GM12801 (cell line): Measurements from ENCODE around the gene GAREM1.

Experiments
- TF ChIP-seq, protein P1 (sequence below): IDR thresholded peaks from one replicate; pipeline ENCODE4 v1.5.1; 2011; ENCODE audit warnings: control low read depth; ENCODE audit not compliant: insufficient read length; ENCODE audit errors: extremely low read depth

Gene GAREM1

GRCh38 chr18:32455361-32455760 lies 15.3 kb downstream of the GAREM1 start:
- TF ChIP-seq, protein P1, sequence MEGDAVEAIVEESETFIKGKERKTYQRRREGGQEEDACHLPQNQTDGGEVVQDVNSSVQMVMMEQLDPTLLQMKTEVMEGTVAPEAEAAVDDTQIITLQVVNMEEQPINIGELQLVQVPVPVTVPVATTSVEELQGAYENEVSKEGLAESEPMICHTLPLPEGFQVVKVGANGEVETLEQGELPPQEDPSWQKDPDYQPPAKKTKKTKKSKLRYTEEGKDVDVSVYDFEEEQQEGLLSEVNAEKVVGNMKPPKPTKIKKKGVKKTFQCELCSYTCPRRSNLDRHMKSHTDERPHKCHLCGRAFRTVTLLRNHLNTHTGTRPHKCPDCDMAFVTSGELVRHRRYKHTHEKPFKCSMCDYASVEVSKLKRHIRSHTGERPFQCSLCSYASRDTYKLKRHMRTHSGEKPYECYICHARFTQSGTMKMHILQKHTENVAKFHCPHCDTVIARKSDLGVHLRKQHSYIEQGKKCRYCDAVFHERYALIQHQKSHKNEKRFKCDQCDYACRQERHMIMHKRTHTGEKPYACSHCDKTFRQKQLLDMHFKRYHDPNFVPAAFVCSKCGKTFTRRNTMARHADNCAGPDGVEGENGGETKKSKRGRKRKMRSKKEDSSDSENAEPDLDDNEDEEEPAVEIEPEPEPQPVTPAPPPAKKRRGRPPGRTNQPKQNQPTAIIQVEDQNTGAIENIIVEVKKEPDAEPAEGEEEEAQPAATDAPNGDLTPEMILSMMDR = no peak

DNA sequence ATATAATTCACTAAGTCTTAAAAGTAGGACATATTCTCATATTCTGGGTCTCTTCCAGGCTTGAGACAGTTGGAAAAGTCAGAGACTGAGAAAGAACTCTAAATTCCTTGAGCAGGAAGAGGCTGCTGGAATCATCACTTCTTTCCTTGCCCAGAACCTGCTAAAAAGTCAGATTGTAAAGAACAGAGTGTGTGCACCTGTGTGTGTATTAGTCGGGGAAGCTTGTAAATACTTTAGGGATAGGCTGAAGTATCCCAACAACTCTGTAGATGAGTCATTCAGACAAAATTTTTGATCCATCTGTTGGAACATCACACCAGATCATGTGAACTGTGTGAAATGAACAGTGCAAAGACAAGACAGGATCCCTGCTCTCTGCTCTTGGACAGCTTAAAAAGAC lies 16.1 kb downstream of the GAREM1 start:
- TF ChIP-seq, protein P1 = no peak

GRCh38 chr18:32450874-32451273 lies 19.8 kb downstream of the GAREM1 start:
- TF ChIP-seq, protein P1 = no peak

DNA sequence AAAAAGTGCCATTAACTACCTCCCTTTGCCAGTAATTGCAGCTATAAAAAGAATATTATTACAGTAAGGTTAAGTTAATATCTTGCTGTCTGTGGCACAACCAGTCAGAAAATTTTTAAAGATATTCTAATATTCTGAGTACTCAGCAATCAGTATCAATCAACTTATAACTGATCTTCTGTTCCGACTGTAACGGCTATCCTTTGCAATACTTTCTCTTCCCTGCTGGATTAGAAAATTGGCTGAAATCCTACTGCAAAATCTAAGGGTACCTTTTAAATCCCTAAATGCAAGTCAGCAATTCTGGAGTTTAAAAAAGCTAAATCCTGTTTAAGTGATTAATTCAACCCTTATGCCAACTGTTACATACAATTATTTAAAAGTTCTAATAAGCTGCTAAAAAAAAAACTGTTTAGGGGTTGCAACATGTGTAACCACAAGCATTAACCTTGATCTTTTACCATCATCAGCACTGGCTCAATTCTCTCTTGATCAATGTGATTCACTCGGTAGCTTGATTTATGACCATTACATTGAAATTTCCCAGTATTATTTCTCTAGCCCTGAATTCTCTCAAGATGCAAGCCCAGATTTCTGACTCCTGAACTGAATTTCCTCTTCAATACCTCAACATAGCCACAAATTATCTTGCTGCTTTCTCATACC lies 20.5 kb downstream of the GAREM1 start:
- TF ChIP-seq, protein P1 = no peak

GRCh38 chr18:32446780-32447179 lies 23.9 kb downstream of the GAREM1 start:
- TF ChIP-seq, protein P1 = no peak

DNA sequence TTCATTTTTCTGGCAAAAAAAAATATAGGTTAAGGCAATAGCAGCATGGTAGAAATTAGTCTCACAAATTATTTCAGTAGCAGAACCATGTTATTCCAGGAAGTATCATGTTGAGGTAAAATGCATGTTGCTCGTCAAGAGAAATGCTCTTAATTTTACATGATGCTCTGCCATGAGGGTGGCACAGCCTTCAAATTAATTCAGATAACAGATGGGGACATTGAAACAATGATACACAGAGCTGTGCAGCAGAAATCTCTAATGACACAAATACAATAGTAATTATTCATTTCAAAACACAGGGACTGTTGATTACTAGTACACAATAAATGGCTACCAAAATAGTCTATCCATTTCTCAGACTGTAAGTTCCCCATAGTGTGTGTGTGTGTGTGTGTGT lies 24.8 kb downstream of the GAREM1 start:
- TF ChIP-seq, protein P1 = no peak

- TF ChIP-seq, protein P1 = no peak
Observed at GRCh38 chr18:32443706-32444215, 26.9 kb downstream of the GAREM1 start.
